SK-N-SH (cell line): ENCODE results near the gene VWDE. TPM values are rescaled to one million over a fixed set of nuclear protein-coding genes. Genes with fewer than 3 reads are reported as not detected.

Experiments
- CTCF ChIA-PET: fragments of 300-600, 350-600 bp; formaldehyde crosslinking; extraction: SDS; loops from one replicate; lab custom pipeline; 2021; lab: Yijun Ruan, JAX
- POLR2A ChIA-PET: fragments of 350-600 bp; sonication (Branson Sonifier 250); formaldehyde crosslinking; extraction: SDS; loops from one replicate; lab custom pipeline; 2020; ENCODE audit warnings: antibody characterized with exemption, inconsistent platforms; lab: Yijun Ruan, JAX
- DNase-seq: peaks from one replicate; pipeline ENCODE4 v3.0.0; 2012
- H2AFZ ChIP-seq: fragments of 200-600 bp; sonication (generic); 2 replicates; pipeline ENCODE4 v1.8.1; 2016; ENCODE audit warnings: antibody characterized with exemption, mild to moderate bottlenecking, low read depth
- H3F3A ChIP-seq: fragments of 200-600 bp; sonication (generic); replicated peaks from 2 replicates; pipeline ENCODE3; 2016; ENCODE audit warnings: antibody characterized with exemption, mild to moderate bottlenecking; ENCODE audit not compliant: insufficient read depth
- H3K27ac ChIP-seq, 2 experiments: fragments of 200-500 bp in 1 of 2; fragments of 200-600 bp in 1 of 2; sonication (Bioruptor generic) in 1 of 2; sonication (generic), shearing (Covaris generic) in 1 of 2; 2 replicates each; pipeline versions ENCODE4 v1.5.1 to v1.6.1; 2014 to 2016; ENCODE audit warnings: low read depth in 2 of 2, inconsistent platforms in 1 of 2, low read length in 1 of 2, mild to moderate bottlenecking in 1 of 2, mixed read lengths in 1 of 2
- H3K27me3 ChIP-seq: fragments of 200-600 bp; sonication (generic), shearing (Covaris generic); 2 replicates; pipeline ENCODE4 v1.6.1; 2016; ENCODE audit warnings: mixed run types; ENCODE audit not compliant: insufficient read depth
- H3K36me3 ChIP-seq, 2 experiments: fragments of 200-500 bp in 1 of 2; fragments of 200-600 bp in 1 of 2; sonication (Bioruptor generic) in 1 of 2; sonication (generic) in 1 of 2; replicated peaks in 1 of 2; 2 replicates each; pipeline versions ENCODE3 to v1.5.1; 2014 to 2016; ENCODE audit warnings: low read length in 1 of 2, mild to moderate bottlenecking in 1 of 2; ENCODE audit not compliant: insufficient read depth in 2 of 2, control insufficient read depth in 1 of 2
- H3K4me1 ChIP-seq, 2 experiments: fragments of 200-500 bp in 1 of 2; fragments of 200-600 bp in 1 of 2; sonication (Bioruptor generic) in 1 of 2; sonication (generic), shearing (Covaris generic) in 1 of 2; 2 replicates each; pipeline versions ENCODE4 v1.5.1 to v1.6.1; 2014 to 2016; ENCODE audit warnings: low read depth in 1 of 2, low read length in 1 of 2, mixed run types in 1 of 2; ENCODE audit not compliant: insufficient read depth in 2 of 2, control insufficient read depth in 1 of 2
- H3K4me2 ChIP-seq: fragments of 200-600 bp; sonication (generic), shearing (Covaris generic); 2 replicates; pipeline ENCODE4 v1.6.1; 2017; ENCODE audit warnings: mixed run types
- H3K4me3 ChIP-seq, 2 experiments: fragments of 200-500 bp in 1 of 2; fragments of 200-600 bp in 1 of 2; sonication (Bioruptor generic) in 1 of 2; sonication (generic), shearing (Covaris generic) in 1 of 2; 2 replicates each; pipeline versions ENCODE4 v1.5.1 to v1.8.1; 2014 to 2016; ENCODE audit warnings: low read depth in 2 of 2, inconsistent platforms in 1 of 2, low read length in 1 of 2, mild to moderate bottlenecking in 1 of 2, mixed read lengths in 1 of 2, moderate library complexity in 1 of 2
- H3K79me2 ChIP-seq: fragments of 200-600 bp; sonication (generic); 2 replicates; pipeline ENCODE4 v1.8.1; 2017; ENCODE audit warnings: mild to moderate bottlenecking; ENCODE audit not compliant: insufficient read depth
- H3K9ac ChIP-seq: fragments of 200-600 bp; sonication (generic); 2 replicates; pipeline ENCODE4 v1.6.1; 2017; ENCODE audit warnings: mixed run types
- H3K9me2 ChIP-seq: fragments of 200-600 bp; sonication (generic); 2 replicates; pipeline ENCODE4 v1.6.1; 2017; ENCODE audit warnings: mixed run types
- H3K9me3 ChIP-seq: fragments of 200-600 bp; sonication (generic); 2 replicates; pipeline ENCODE4 v1.6.1; 2017; ENCODE audit warnings: mixed run types, mild to moderate bottlenecking, moderate library complexity
- H4K20me1 ChIP-seq: fragments of 200-600 bp; sonication (generic); 2 replicates; pipeline ENCODE4 v1.6.1; 2017; ENCODE audit warnings: mild to moderate bottlenecking, mixed run types; ENCODE audit not compliant: insufficient read depth
- ELF1 ChIP-seq: IDR thresholded peaks from 2 replicates; pipeline ENCODE4 v1.4.0; 2012
- FOSL2 ChIP-seq: IDR thresholded peaks from 2 replicates; pipeline ENCODE4 v1.4.0; 2012; ENCODE audit warnings: low read depth, mild to moderate bottlenecking, moderate library complexity, borderline replicate concordance
- FOXJ3 ChIP-seq: sonication (generic); formaldehyde crosslinking; IDR thresholded peaks from 2 replicates; pipeline ENCODE4 v1.5.1; 2020; ENCODE audit warnings: mild to moderate bottlenecking, missing genetic modification reagents
- FOXM1 ChIP-seq: IDR thresholded peaks from 2 replicates; pipeline ENCODE4 v1.4.0; 2012; ENCODE audit warnings: low read depth, mild to moderate bottlenecking
- GABPA ChIP-seq: IDR thresholded peaks from 2 replicates; pipeline ENCODE4 v1.4.0; 2012; ENCODE audit warnings: low read depth, mild to moderate bottlenecking
- JUND ChIP-seq: IDR thresholded peaks from 2 replicates; pipeline ENCODE4 v1.4.0; 2012
- MXI1 ChIP-seq: IDR thresholded peaks from 2 replicates; pipeline ENCODE4 v1.6.1; 2012; ENCODE audit warnings: mild to moderate bottlenecking, low read depth, low read length, improper control_type of control experiment
- NFIC ChIP-seq: IDR thresholded peaks from 2 replicates; pipeline ENCODE4 v1.4.0; 2012; ENCODE audit warnings: borderline replicate concordance
- POLR2AphosphoS5 ChIP-seq: IDR thresholded peaks from 2 replicates; pipeline ENCODE4 v1.6.1; 2012; ENCODE audit warnings: low read depth, low read length
- RCOR1 ChIP-seq: fragments of 150-350 bp; IDR thresholded peaks from 2 replicates; pipeline ENCODE4 v1.6.1; 2017; ENCODE audit warnings: antibody characterized with exemption, low read length
- RXRA ChIP-seq: IDR thresholded peaks from 2 replicates; pipeline ENCODE4 v1.4.0; 2012; ENCODE audit warnings: low read depth, mild to moderate bottlenecking, borderline replicate concordance
- SIN3A ChIP-seq: IDR thresholded peaks from 2 replicates; pipeline ENCODE4 v1.6.1; 2012; ENCODE audit warnings: low read depth, mild to moderate bottlenecking, low read length, moderate library complexity, borderline replicate concordance
- YY1 ChIP-seq: IDR thresholded peaks from 2 replicates; pipeline ENCODE4 v1.4.0; 2012; ENCODE audit warnings: low read depth, mild to moderate bottlenecking
- WGBS: methylation state at CpG from one replicate; pipeline ENCODE4 v1.1.6; 2017; ENCODE audit warnings: low lambda C conversion rate; 5-methylcytosine and 5-hydroxymethylcytosine counted together
- polyA plus RNA-seq, 3 experiments: library from polyadenylated mRNA; depleted of rRNA; stranded (reverse); fragments of >200 nt; gene quantifications; 2 replicates each; pipeline ENCODE4 v1.2.3, GENCODE V29; 2012
- TF ChIP-seq, protein P1 (sequence below): fragments of 150-350 bp; IDR thresholded peaks from 2 replicates; pipeline ENCODE4 v1.6.1; 2017; ENCODE audit warnings: antibody characterized with exemption, low read length, low read depth, borderline replicate concordance
- TF ChIP-seq, protein P2 (sequence below): IDR thresholded peaks from 2 replicates; pipeline ENCODE4 v1.4.0; 2012; ENCODE audit warnings: low read depth
- TF ChIP-seq, protein P3 (sequence below): fragments of 150-350 bp; IDR thresholded peaks from 2 replicates; pipeline ENCODE4 v1.6.1; 2016; ENCODE audit warnings: mild to moderate bottlenecking, low read depth, low read length
- TF ChIP-seq, protein P4 (sequence below): fragments of 200-600 bp; sonication (generic); IDR thresholded peaks from 2 replicates; pipeline ENCODE4 v1.6.1; 2017; ENCODE audit warnings: antibody characterized with exemption, mild to moderate bottlenecking, moderate library complexity
- TF ChIP-seq, protein P5 (sequence below): IDR thresholded peaks from 2 replicates; pipeline ENCODE4 v1.4.0; 2012; ENCODE audit warnings: low read depth, borderline replicate concordance
- TF ChIP-seq, protein P6 (sequence below): IDR thresholded peaks from 2 replicates; pipeline ENCODE4; 2012

VWDE gene
- polyA plus RNA-seq, 1 of the 3 experiments (the other 2 are of a cell fraction) = not detected

DNA sequence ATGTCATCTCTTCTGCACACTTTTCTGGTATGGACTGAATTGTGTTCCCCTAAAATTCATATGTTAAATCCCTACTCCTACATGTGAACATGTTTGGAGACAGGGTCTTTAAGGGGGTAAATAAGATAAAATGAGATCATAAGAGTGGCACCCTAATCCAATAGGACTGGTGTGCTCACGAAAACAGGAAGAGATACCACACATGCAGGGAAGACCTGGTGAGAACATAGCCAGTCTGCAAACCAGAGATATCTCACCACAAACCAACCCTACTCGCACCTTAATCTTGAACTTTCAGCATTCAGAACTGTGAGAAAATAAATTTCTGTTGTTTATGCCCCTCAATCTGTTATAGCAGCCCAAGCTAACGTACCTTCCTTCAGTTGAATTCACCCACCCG is 51.8 kb downstream of the VWDE start (continued):
- TF ChIP-seq, protein P1, sequence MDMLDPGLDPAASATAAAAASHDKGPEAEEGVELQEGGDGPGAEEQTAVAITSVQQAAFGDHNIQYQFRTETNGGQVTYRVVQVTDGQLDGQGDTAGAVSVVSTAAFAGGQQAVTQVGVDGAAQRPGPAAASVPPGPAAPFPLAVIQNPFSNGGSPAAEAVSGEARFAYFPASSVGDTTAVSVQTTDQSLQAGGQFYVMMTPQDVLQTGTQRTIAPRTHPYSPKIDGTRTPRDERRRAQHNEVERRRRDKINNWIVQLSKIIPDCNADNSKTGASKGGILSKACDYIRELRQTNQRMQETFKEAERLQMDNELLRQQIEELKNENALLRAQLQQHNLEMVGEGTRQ = no peak
- TF ChIP-seq, protein P2, sequence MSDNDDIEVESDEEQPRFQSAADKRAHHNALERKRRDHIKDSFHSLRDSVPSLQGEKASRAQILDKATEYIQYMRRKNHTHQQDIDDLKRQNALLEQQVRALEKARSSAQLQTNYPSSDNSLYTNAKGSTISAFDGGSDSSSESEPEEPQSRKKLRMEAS = no peak
- TF ChIP-seq FOXJ3 (CRISPR knock-in tag) = no peak
- no peak for TF ChIP-seq FOXM1
- no peak for TF ChIP-seq GABPA
- no peak for TF ChIP-seq NFIC
- TF ChIP-seq, protein P3, sequence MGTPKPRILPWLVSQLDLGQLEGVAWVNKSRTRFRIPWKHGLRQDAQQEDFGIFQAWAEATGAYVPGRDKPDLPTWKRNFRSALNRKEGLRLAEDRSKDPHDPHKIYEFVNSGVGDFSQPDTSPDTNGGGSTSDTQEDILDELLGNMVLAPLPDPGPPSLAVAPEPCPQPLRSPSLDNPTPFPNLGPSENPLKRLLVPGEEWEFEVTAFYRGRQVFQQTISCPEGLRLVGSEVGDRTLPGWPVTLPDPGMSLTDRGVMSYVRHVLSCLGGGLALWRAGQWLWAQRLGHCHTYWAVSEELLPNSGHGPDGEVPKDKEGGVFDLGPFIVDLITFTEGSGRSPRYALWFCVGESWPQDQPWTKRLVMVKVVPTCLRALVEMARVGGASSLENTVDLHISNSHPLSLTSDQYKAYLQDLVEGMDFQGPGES = no peak
- TF ChIP-seq POLR2AphosphoS5 = no peak
- no peak for TF ChIP-seq RXRA
- TF ChIP-seq ELF1 = no peak

DNA sequence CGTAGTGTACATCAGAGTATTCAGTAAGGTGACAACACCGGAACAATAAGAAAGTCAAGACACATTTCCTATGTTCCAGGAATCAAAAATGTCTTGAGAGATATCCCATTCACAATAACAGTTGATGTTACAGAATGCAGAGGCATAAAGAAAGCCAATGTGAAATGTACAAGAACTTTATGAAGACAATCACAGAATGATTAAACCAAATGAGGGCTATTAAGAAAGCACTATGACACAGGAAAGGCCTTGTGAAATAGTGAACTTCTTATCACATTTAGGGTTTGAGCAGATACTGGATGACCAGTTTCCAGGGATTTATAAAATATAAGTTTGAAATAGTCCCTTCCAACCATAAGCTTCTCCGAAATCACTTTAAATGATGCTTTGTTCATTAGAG is 52.7 kb downstream of the VWDE start:
- CTCF ChIA-PET = no interaction called here
- Histone ChIP-seq H4K20me1 (no peaks in the 10 kb centered on the region), H3K9me2 (no peaks in the 10 kb centered on the region; the same call in none of the 2 replicates), H3K4me3 (no peak overlapping the region), H3K27me3 (no peaks in the 10 kb centered on the region), H3F3A (no peaks in the 10 kb centered on the region), H3K9ac (no peak overlapping the region), H3K9me3 (no peaks in the 10 kb centered on the region), H3K4me2 (no peak overlapping the region), H2AFZ (no peak overlapping the region), H3K79me2 (no peaks in the 10 kb centered on the region), H3K36me3 (peaks cover 0 to 3% of the 10 kb centered on the region in 2 experiments), H3K4me1 (no peaks in the 10 kb centered on the region), H3K27ac (no peak overlapping the region)
- POLR2A ChIA-PET = no interaction called here
- no peak for DNase-seq
- TF ChIP-seq JUND = no peak
- TF ChIP-seq, protein P3 = no peak
- WGBS = 79% methylated on average over 3 of the region's 3 CpGs

DNA sequence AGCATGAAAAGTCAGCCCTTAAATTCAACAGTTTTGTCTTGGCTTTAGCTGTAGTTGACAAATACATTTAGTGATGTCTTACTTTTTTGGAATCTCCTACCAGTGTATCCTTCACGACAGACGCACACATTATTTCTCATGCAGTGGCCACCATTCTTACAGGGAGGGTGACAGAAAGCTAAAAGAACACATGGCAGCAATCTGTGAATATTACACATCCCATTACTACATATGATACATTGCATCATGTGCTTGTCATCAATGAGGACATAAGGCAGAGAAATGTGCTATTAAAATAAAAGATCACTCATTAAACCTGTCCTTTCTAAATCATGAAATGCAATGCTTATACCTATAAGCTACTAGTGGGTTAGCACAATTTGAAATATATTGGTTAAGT is 66.6 kb downstream of the VWDE start:
- Histone ChIP-seq H3K9ac (no peak overlapping the region), H3K27me3 (no peaks in the 10 kb centered on the region), H3K36me3 (no peaks in the 10 kb centered on the region), H3K4me1 (no peaks in the 10 kb centered on the region), H3F3A (no peaks in the 10 kb centered on the region), H3K9me2 (no peaks in the 10 kb centered on the region), H3K27ac (no peak overlapping the region), H3K79me2 (no peaks in the 10 kb centered on the region), H2AFZ (no peak overlapping the region), H3K4me3 (no peak overlapping the region), H3K4me2 (no peak overlapping the region), H3K9me3 (no peaks in the 10 kb centered on the region), H4K20me1 (no peaks in the 10 kb centered on the region)
- no peak for DNase-seq
- TF ChIP-seq FOXM1 = no peak
- TF ChIP-seq, protein P4, sequence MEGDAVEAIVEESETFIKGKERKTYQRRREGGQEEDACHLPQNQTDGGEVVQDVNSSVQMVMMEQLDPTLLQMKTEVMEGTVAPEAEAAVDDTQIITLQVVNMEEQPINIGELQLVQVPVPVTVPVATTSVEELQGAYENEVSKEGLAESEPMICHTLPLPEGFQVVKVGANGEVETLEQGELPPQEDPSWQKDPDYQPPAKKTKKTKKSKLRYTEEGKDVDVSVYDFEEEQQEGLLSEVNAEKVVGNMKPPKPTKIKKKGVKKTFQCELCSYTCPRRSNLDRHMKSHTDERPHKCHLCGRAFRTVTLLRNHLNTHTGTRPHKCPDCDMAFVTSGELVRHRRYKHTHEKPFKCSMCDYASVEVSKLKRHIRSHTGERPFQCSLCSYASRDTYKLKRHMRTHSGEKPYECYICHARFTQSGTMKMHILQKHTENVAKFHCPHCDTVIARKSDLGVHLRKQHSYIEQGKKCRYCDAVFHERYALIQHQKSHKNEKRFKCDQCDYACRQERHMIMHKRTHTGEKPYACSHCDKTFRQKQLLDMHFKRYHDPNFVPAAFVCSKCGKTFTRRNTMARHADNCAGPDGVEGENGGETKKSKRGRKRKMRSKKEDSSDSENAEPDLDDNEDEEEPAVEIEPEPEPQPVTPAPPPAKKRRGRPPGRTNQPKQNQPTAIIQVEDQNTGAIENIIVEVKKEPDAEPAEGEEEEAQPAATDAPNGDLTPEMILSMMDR = no peak
- no peak for TF ChIP-seq SIN3A
- no peak for TF ChIP-seq MXI1
- TF ChIP-seq, protein P5, sequence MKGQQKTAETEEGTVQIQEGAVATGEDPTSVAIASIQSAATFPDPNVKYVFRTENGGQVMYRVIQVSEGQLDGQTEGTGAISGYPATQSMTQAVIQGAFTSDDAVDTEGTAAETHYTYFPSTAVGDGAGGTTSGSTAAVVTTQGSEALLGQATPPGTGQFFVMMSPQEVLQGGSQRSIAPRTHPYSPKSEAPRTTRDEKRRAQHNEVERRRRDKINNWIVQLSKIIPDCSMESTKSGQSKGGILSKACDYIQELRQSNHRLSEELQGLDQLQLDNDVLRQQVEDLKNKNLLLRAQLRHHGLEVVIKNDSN = no peak
- TF ChIP-seq, protein P6, sequence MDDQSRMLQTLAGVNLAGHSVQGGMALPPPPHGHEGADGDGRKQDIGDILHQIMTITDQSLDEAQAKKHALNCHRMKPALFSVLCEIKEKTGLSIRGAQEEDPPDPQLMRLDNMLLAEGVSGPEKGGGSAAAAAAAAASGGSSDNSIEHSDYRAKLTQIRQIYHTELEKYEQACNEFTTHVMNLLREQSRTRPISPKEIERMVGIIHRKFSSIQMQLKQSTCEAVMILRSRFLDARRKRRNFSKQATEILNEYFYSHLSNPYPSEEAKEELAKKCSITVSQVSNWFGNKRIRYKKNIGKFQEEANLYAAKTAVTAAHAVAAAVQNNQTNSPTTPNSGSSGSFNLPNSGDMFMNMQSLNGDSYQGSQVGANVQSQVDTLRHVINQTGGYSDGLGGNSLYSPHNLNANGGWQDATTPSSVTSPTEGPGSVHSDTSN = no peak
- TF ChIP-seq FOSL2 = no peak
- TF ChIP-seq ELF1 = no peak
- no peak for TF ChIP-seq NFIC
- no peak for TF ChIP-seq YY1
- TF ChIP-seq RCOR1 = no peak
- ChIA-PET CTCF (interaction anchor here (0.7 to 1.7 kb wide), 4 partner anchors 23 to 501 kb away, joined by 3 to 4 read pairs (median 4); no protein-coding TSS in a partner anchor), POLR2A (no interaction called here)
- WGBS = 96% methylated on average over 2 of the region's 2 CpGs
